ENCODE measurements around the gene ANKRD13C. TPM values are rescaled to one million over a fixed set of nuclear protein-coding genes. Genes with fewer than 3 reads are reported as not detected.

The ANKRD13C gene
- polyA plus RNA-seq, 3 donors, result 24.0 to 29.0 (median 28.3) TPM

- DNase-seq, result no peak
Observed at GRCh38 chr1:70222716-70223235, 131.7 kb downstream of the ANKRD13C start.

- DNase-seq, result peak; percentile 96
Observed at GRCh38 chr1:70221238-70222121, 133.0 kb downstream of the ANKRD13C start, which contains the start of gene SRSF11. Gene SRSF11 (plus strand): TSS chr1:70221380. CDS start chr1:70221637, 257 bp downstream.

GRCh38 chr1:70220517-70221237 is 133.8 kb downstream of the ANKRD13C start:
- no peak for DNase-seq

GRCh38 chr1:70220015-70220414 is 134.5 kb downstream of the ANKRD13C start:
- no peak for DNase-seq

- no peak for DNase-seq
Observed at GRCh38 chr1:70211541-70211940, 143.0 kb downstream of the ANKRD13C start.

GRCh38 chr1:70210820-70211219 is 143.7 kb downstream of the ANKRD13C start:
- DNase-seq, result no peak

Other genes with a start within 250 kb of the ANKRD13C start
- gene LRRC40, start 149.1 kb downstream of the ANKRD13C start, polyA plus RNA-seq (ENCODE audit: insufficient read length in 3 of 3), result 10 to 100 TPM; 20.1 to 27.2 (median 24.1) TPM
- 100 to 1,000 TPM; 338 to 481 (median 475) TPM for gene SRSF11, start 133.3 kb downstream of the ANKRD13C start, polyA plus RNA-seq (ENCODE audit: insufficient read length in 3 of 3)
- 10 to 100 TPM; 11.7 to 17.8 (median 16.0) TPM for gene CTH, start 56.5 kb upstream of the ANKRD13C start, polyA plus RNA-seq (ENCODE audit: insufficient read length in 3 of 3)

All from renal pelvis (tissue), 4 donors.